ENCODE results near the gene MYL7. TPM values are rescaled to one million over a fixed set of nuclear protein-coding genes. Genes with fewer than 3 reads are reported as not detected.

MYL7 gene
- total RNA-seq, 1 experiment from 2014 or later, result not detected

GRCh38 chr7:44103923-44104859 is 36.9 kb downstream of the MYL7 start, which contains the start of gene AEBP1:
TSS of gene AEBP1 (plus strand) at chr7:44104345. CDS start at chr7:44104666, 321 bp downstream.
- ChIA-PET CTCF (no interaction called here), POLR2A (ENCODE audit: low non-redundant PET) (interaction anchor here (0.6 kb wide), 1 partner anchor 37 kb away, joined by 3 read pairs; no protein-coding TSS in a partner anchor)
- Histone ChIP-seq H3K36me3 (ENCODE audit: insufficient read depth, low read length, poor library complexity, severe bottlenecking) (no peaks in the 10 kb centered on the region), H3K4me3 (ENCODE audit: low read depth, low read length, poor library complexity, severe bottlenecking) (peak within 1 kb of the TSS; percentile 71), H3K27ac (ENCODE audit: low read depth, low read length, poor library complexity, severe bottlenecking) (peak within 1 kb of the TSS; percentile 76), H3K9me3 (ENCODE audit: low read depth, low read length, poor library complexity, severe bottlenecking) (no peaks in the 10 kb centered on the region), H3K4me1 (ENCODE audit: insufficient read depth, low read length, poor library complexity, severe bottlenecking) (peaks cover 16% of the 10 kb centered on the region), H3K27me3 (replicated peaks; ENCODE audit: insufficient read depth, low read depth, low read length, poor library complexity) (no peaks in the 10 kb centered on the region)
- peak; percentile 49 for DNase-seq (ENCODE audit: low spot score)
- intact Hi-C loops (cut with micrococcal nuclease; ENCODE audit: unreplicated experiment), result no loop called here
- TF ChIP-seq EZH2 (IDR thresholded peaks at IDR 0.05; ENCODE audit: borderline replicate concordance, low read depth, low read length, poor library complexity, severe bottlenecking) (no peak), CTCF (conservative IDR thresholded peaks at IDR 0.05; ENCODE audit: low read depth, low read length) (no peak)
- BruUV-seq (replicated peaks), result no TSS peak

- H3K27me3 ChIP-seq (replicated peaks; ENCODE audit: insufficient read depth, low read depth, low read length, poor library complexity), result no peaks in the 10 kb centered on the region
- no peaks in the 10 kb centered on the region for H3K9me3 ChIP-seq (ENCODE audit: low read depth, low read length, poor library complexity, severe bottlenecking)
- POLR2A ChIA-PET (ENCODE audit: low non-redundant PET), result no interaction called here
- peaks cover 16% of the 10 kb centered on the region for H3K4me1 ChIP-seq (ENCODE audit: insufficient read depth, low read length, poor library complexity, severe bottlenecking)
- no TSS peak for BruUV-seq (replicated peaks)
- no peak for DNase-seq (ENCODE audit: low spot score)
- CTCF ChIA-PET, result no interaction called here
- intact Hi-C loops (cut with micrococcal nuclease; ENCODE audit: unreplicated experiment), result no loop called here
- no peak overlapping the region for H3K27ac ChIP-seq (ENCODE audit: low read depth, low read length, poor library complexity, severe bottlenecking)
- TF ChIP-seq CTCF (conservative IDR thresholded peaks at IDR 0.05; ENCODE audit: low read depth, low read length) (no peak), EZH2 (IDR thresholded peaks at IDR 0.05; ENCODE audit: borderline replicate concordance, low read depth, low read length, poor library complexity, severe bottlenecking) (no peak)
- H3K36me3 ChIP-seq (ENCODE audit: insufficient read depth, low read length, poor library complexity, severe bottlenecking), result no peaks in the 10 kb centered on the region
- peak overlapping the region; percentile 71 for H3K4me3 ChIP-seq (ENCODE audit: low read depth, low read length, poor library complexity, severe bottlenecking)
Measured at GRCh38 chr7:44103566-44103922, 37.6 kb downstream of the MYL7 start.

DNA sequence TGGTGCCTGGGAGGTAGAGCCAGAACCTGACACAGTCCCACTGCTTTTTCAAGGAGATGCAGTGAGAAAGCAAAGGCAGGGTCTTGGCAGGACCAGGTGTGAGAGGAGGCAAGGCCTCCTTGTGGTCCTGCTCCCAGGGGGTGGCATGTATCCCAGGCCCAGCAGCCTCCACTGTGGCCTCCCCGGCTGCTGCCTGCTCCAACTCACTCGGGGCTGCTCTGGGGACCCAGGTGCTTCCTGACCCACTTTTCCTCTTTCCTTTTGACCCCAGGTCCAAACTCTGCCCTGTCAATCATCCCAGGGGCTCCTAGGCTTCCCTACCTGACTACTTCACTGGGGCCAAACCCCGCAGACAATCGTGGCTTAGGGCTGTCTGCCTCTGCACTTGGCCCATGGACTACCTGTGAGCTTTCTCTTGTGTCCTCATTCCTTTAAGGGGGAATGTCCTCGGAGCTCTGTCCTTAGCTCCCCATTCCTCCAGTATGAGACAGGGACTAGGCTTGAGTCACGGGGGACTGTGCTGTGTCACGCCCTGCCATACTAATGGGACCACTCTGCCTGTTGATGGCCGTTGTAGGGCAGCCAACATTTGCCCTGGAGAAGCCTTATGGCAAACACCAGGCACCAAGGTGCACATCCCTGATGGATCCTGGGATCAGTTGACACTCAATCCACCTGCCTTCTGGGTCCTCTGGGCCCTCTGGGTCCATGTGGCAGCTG is 38.1 kb downstream of the MYL7 start:
- ChIA-PET POLR2A (ENCODE audit: low non-redundant PET) (no interaction called here), CTCF (no interaction called here)
- no peak overlapping the region for H3K27ac ChIP-seq (ENCODE audit: low read depth, low read length, poor library complexity, severe bottlenecking)
- H3K9me3 ChIP-seq (ENCODE audit: low read depth, low read length, poor library complexity, severe bottlenecking), result no peaks in the 10 kb centered on the region
- peaks cover 16% of the 10 kb centered on the region for H3K4me1 ChIP-seq (ENCODE audit: insufficient read depth, low read length, poor library complexity, severe bottlenecking)
- intact Hi-C loops (cut with micrococcal nuclease; ENCODE audit: unreplicated experiment), result no loop called here
- no peak for DNase-seq (ENCODE audit: low spot score)
- no peaks in the 10 kb centered on the region for H3K36me3 ChIP-seq (ENCODE audit: insufficient read depth, low read length, poor library complexity, severe bottlenecking)
- no peak for TF ChIP-seq CTCF (conservative IDR thresholded peaks at IDR 0.05; ENCODE audit: low read depth, low read length)
- no peaks in the 10 kb centered on the region for H3K27me3 ChIP-seq (replicated peaks; ENCODE audit: insufficient read depth, low read depth, low read length, poor library complexity)
- BruUV-seq (replicated peaks), result no TSS peak
- no peak overlapping the region for H3K4me3 ChIP-seq (ENCODE audit: low read depth, low read length, poor library complexity, severe bottlenecking)

All from A673 (cell line).